NCI-H146 (cell line): ENCODE measurements around the gene BLOC1S1.

Experiments used
- DNase-seq: peaks from one replicate; lab custom pipeline; 2025; lab: John Stamatoyannopoulos, UW

Gene BLOC1S1

GRCh38 chr12:55715833-55716581 is at the start of gene BLOC1S1:
BLOC1S1 (plus strand) TSS chr12:55716046; CDS start chr12:55716052, 6 bp downstream.
- peak; percentile 96 for DNase-seq

- no peak for DNase-seq
These were observed 49.3 kb upstream of the BLOC1S1 start for GRCh38 chr12:55666508-55666907.

GRCh38 chr12:55670276-55670675 is 45.6 kb upstream of the BLOC1S1 start:
- DNase-seq: no peak

GRCh38 chr12:55671746-55672145 is 44.1 kb upstream of the BLOC1S1 start:
- DNase-seq: no peak

- DNase-seq: no peak
These were observed 42.2 kb upstream of the BLOC1S1 start for GRCh38 chr12:55673638-55674037.

GRCh38 chr12:55675666-55676065 is 40.2 kb upstream of the BLOC1S1 start:
- DNase-seq: no peak

- no peak for DNase-seq
These were observed 39.1 kb upstream of the BLOC1S1 start for GRCh38 chr12:55676707-55677106.

- DNase-seq: no peak
These were observed 36.2 kb upstream of the BLOC1S1 start for GRCh38 chr12:55679691-55680090.

GRCh38 chr12:55681142-55682077 is 34.4 kb upstream of the BLOC1S1 start:
- peak; percentile 55 for DNase-seq

- no peak for DNase-seq
These were observed 33.6 kb upstream of the BLOC1S1 start for GRCh38 chr12:55682087-55682796.

- DNase-seq: no peak
These were observed 32.2 kb upstream of the BLOC1S1 start for GRCh38 chr12:55683676-55684075.

- no peak for DNase-seq
These were observed 31.0 kb upstream of the BLOC1S1 start for GRCh38 chr12:55684761-55685370.

- DNase-seq: no peak
These were observed 30.2 kb upstream of the BLOC1S1 start for GRCh38 chr12:55685671-55686070.

GRCh38 chr12:55686366-55687010 is 29.4 kb upstream of the BLOC1S1 start:
- DNase-seq: no peak

- no peak for DNase-seq
These were observed 28.1 kb upstream of the BLOC1S1 start for GRCh38 chr12:55687746-55688145.

- no peak for DNase-seq
These were observed 26.9 kb upstream of the BLOC1S1 start for GRCh38 chr12:55688716-55689655.

- DNase-seq: no peak
These were observed 23.1 kb upstream of the BLOC1S1 start for GRCh38 chr12:55692631-55693322.

- DNase-seq: no peak
These were observed 22.3 kb upstream of the BLOC1S1 start for GRCh38 chr12:55693323-55694187.

- DNase-seq: no peak
These were observed 21.7 kb upstream of the BLOC1S1 start for GRCh38 chr12:55694188-55694515.
